ENCODE data around the gene SENP3. TPM values are rescaled to one million over a fixed set of nuclear protein-coding genes. Genes with fewer than 3 reads are reported as not detected.

The SENP3 gene
- total RNA-seq, 2 experiments from 2014 or later: 60.2 to 63.2 TPM

- no peak for TF ChIP-seq CTCF (IDR thresholded peaks at IDR 0.05)
- ATAC-seq (no peak), DNase-seq (no peak)
- H3K27ac Mint-ChIP-seq: peak overlapping the region; percentile 45
- no peak overlapping the region for H3K4me3 Mint-ChIP-seq
- ChIA-PET CTCF (interaction anchor here (0.8 to 3.3 kb wide), 4 partner anchors 14 to 231 kb away, joined by 3 to 20 read pairs (median 3); no protein-coding TSS in a partner anchor), POLR2A (interaction anchor here (1.0 to 12.5 kb wide), 6 partner anchors 12 to 271 kb away, joined by 3 to 195 read pairs (median 4); partner anchors contain the start of genes CD68, GPS2 and SENP3)
- peaks cover 48% of the 10 kb centered on the region for H3K36me3 Mint-ChIP-seq (ENCODE audit: low read depth)
- intact Hi-C loops (cut with micrococcal nuclease): no loop called here
- H3K4me1 Mint-ChIP-seq (ENCODE audit: low read depth): peaks cover 26% of the 10 kb centered on the region
- H3K27me3 Mint-ChIP-seq: no peaks in the 10 kb centered on the region
- no peaks in the 10 kb centered on the region for H3K9me3 Mint-ChIP-seq
Observed at GRCh38 chr17:7586673-7587419, 25.1 kb downstream of the SENP3 start.

DNA sequence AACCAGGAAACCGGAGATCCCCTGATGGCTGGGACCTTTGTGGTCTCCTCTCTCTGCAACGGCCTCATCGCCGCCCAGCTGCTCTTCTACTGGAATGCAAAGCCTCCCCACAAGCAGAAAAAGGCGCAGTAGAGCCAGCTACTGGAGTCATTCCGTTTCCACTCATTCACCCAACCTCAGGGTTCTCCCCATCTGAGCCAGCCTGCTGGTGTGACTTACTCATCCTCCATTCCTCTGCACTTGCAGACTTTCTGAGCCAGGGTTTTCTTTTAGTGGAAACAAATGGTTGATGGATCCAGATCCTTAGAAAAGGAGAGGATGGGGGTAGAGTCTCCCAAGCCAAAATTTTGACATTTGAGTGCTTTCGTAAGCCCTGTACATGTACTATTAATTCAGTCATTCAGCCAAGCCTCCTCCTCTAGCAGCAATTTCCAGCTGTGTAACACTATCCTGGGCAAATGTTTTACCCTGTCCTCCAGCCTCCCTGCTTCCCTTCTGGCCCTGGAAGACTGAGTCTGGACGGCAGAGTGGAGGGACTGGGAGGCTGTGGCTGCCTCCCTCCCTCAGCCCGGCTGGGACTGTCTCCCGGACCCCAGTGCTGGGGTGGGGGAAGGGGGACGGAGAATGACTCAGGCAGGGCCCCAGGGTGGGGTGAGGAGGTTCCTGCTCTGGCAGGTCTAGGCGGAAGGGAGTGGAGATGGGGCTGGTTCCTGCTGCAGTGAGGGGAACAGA, 25.9 kb downstream of the SENP3 start:
- ChIA-PET POLR2A (interaction anchor here (1.0 to 12.5 kb wide), 4 partner anchors 13 to 272 kb away, joined by 3 to 195 read pairs (median 5); partner anchors contain the start of genes CD68 and GPS2), CTCF (interaction anchor here (0.9 to 3.3 kb wide), 4 partner anchors 21 to 232 kb away, joined by 3 to 20 read pairs (median 8); no protein-coding TSS in a partner anchor)
- Mint-ChIP-seq H3K4me1 (ENCODE audit: low read depth) (peaks cover 19% of the 10 kb centered on the region), H3K27ac (peak overlapping the region; percentile 45), H3K36me3 (ENCODE audit: low read depth) (peaks cover 46% of the 10 kb centered on the region), H3K4me3 (no peak overlapping the region), H3K9me3 (no peaks in the 10 kb centered on the region), H3K27me3 (no peaks in the 10 kb centered on the region)
- ATAC-seq: no peak
- no peak for TF ChIP-seq CTCF (IDR thresholded peaks at IDR 0.05)
- no peak for DNase-seq
- intact Hi-C loops (cut with micrococcal nuclease): no loop called here

GRCh38 chr17:7588553-7589203, 27.0 kb downstream of the SENP3 start:
- H3K4me3 Mint-ChIP-seq: no peak overlapping the region
- DNase-seq: no peak
- H3K27ac Mint-ChIP-seq: no peak overlapping the region
- peaks cover 51% of the 10 kb centered on the region for H3K36me3 Mint-ChIP-seq (ENCODE audit: low read depth)
- H3K4me1 Mint-ChIP-seq (ENCODE audit: low read depth): peaks cover 15% of the 10 kb centered on the region
- H3K9me3 Mint-ChIP-seq: no peaks in the 10 kb centered on the region
- intact Hi-C loops (cut with micrococcal nuclease): no loop called here
- H3K27me3 Mint-ChIP-seq: no peaks in the 10 kb centered on the region
- CTCF ChIA-PET: interaction anchor here (0.8 to 3.3 kb wide), 27 partner anchors 8 to 323 kb away, joined by 3 to 20 read pairs (median 5); partner anchors contain the start of genes CD68, FXR2 and TMEM95
- POLR2A ChIA-PET: interaction anchor here (0.5 to 12.5 kb wide), 7 partner anchors 14 to 153 kb away, joined by 3 to 195 read pairs (median 4); partner anchors contain the start of genes CD68, CHRNB1, SENP3 and TMEM102
- ATAC-seq: no peak
- no peak for TF ChIP-seq CTCF (IDR thresholded peaks at IDR 0.05)

- ATAC-seq (peak; percentile 81), DNase-seq (peak; percentile 79)
- CTCF ChIA-PET: interaction anchor here (0.8 to 3.3 kb wide), 29 partner anchors 8 to 324 kb away, joined by 3 to 20 read pairs (median 4); partner anchors contain the start of genes ACAP1, CD68, FXR2 and TMEM95
- peaks cover 56% of the 10 kb centered on the region for H3K36me3 Mint-ChIP-seq (ENCODE audit: low read depth)
- intact Hi-C loops (cut with micrococcal nuclease): no loop called here
- peaks cover 15% of the 10 kb centered on the region for H3K4me1 Mint-ChIP-seq (ENCODE audit: low read depth)
- peak; percentile 82 for TF ChIP-seq CTCF (IDR thresholded peaks at IDR 0.05)
- H3K9me3 Mint-ChIP-seq: no peaks in the 10 kb centered on the region
- POLR2A ChIA-PET: interaction anchor here (0.5 to 12.5 kb wide), 10 partner anchors 12 to 153 kb away, joined by 3 to 195 read pairs (median 4); partner anchors contain the start of genes CD68, CHRNB1, SENP3 and TNFSF13
- H3K27ac Mint-ChIP-seq: no peak overlapping the region
- H3K27me3 Mint-ChIP-seq: no peaks in the 10 kb centered on the region
- H3K4me3 Mint-ChIP-seq: no peak overlapping the region
Observed at GRCh38 chr17:7589204-7589868, 27.6 kb downstream of the SENP3 start.
